ENCODE measurements around the gene SIRT7. TPM values are rescaled to one million over a fixed set of nuclear protein-coding genes. Genes with fewer than 3 reads are reported as not detected.

The SIRT7 gene
- total and polyA plus RNA-seq, 2 donors (not counting 3 experiments of a cell fraction or from before 2014, with no cell fraction given) = 11.6 to 28.8 TPM

DNA sequence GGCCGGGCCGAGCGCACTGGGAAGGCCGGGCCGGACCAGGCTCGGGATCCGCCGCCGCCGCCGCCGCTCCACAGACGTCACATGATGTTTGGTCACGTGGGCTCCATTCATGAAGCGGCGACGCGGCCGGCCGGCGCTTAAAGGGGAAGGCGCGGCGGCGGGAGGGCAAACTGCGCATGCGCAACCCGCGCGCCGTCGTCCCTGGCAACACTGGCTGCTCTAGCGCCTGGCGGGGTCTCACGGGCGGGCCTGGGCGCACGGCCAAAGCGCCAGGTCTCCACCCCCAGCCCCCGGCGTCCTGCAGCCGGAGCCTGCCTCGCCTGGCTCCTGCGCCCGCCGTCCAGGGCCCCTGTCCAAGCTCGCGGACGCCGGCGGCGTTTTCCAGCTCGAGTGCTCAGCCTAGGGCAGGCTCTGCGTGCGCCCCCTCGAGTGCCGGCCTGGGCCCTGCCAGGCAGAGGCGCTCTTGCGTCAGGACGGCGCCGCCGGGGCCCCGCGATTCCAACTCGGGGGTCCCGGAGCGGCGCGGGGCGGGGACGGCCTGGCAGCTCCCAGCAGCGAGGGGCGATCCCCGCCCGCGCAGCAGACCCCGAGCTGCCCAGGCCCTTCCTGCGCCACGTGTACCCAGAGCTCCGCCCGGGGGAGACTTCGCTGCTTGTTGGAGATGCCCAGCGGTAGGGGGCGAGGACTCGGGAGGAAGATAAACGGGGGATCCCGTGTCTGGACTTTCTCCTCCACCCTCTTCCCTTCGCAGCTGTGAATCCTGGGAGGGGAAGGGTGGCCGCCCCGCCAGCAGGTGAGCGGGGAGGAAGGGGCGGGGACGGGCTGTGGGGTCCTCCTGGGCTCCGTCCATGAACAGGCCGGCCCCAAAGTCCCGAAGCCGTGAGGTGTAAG is 9.9 kb upstream of the SIRT7 start, which contains the start of gene MAFG:
Gene MAFG (minus strand): TSS at position 83 of the 891 bp plus-strand sequence. CDS start 4,550 bp downstream, outside the sequence.
- H2AFZ ChIP-seq (ENCODE audit: low read depth, low read length) = peak within 1 kb of the TSS; percentile 66
- dilution Hi-C loops (cut with MboI; ENCODE audit: extremely low pct_ligation_motif_present, low sequenced_read_pairs) = no loop called here
- H4K20me1 ChIP-seq (replicated peaks; ENCODE audit: control insufficient read depth, extremely low read depth, insufficient read depth, low read length) = no peaks in the 10 kb centered on the region
- no peaks in the 10 kb centered on the region for H3K9me3 ChIP-seq (replicated peaks; ENCODE audit: control insufficient read depth, insufficient read depth, low read length)
- ChIA-PET CTCF (interaction anchor here (0.6 to 3.0 kb wide), 12 partner anchors 9 to 308 kb away, joined by 3 to 24 read pairs (median 4); partner anchors contain the start of genes NOTUM, PCYT2 and PYCR1), POLR2A (no interaction called here)
- H3K9me1 ChIP-seq (replicated peaks; ENCODE audit: control insufficient read depth, extremely low read depth, insufficient read depth, low read length) = no peaks in the 10 kb centered on the region
- TF ChIP-seq GATA2 (IDR thresholded peaks at IDR 0.05; ENCODE audit: insufficient read depth, insufficient read length, low read depth, low read length) (no peak), MAX (IDR thresholded peaks at IDR 0.05; ENCODE audit: insufficient read depth, insufficient read length) (peak; percentile 88), POLR2AphosphoS5 (IDR thresholded peaks at IDR 0.05; ENCODE audit: insufficient read depth, low read depth, low read length) (peak; percentile 72), POLR2A (IDR thresholded peaks at IDR 0.05; ENCODE audit: low read depth, low read length) (peak; percentile 57), EZH2 (IDR thresholded peaks at IDR 0.05; ENCODE audit: borderline replicate concordance, low read depth, low read length, severe bottlenecking) (no peak)
- TF ChIP-seq, protein P1, sequence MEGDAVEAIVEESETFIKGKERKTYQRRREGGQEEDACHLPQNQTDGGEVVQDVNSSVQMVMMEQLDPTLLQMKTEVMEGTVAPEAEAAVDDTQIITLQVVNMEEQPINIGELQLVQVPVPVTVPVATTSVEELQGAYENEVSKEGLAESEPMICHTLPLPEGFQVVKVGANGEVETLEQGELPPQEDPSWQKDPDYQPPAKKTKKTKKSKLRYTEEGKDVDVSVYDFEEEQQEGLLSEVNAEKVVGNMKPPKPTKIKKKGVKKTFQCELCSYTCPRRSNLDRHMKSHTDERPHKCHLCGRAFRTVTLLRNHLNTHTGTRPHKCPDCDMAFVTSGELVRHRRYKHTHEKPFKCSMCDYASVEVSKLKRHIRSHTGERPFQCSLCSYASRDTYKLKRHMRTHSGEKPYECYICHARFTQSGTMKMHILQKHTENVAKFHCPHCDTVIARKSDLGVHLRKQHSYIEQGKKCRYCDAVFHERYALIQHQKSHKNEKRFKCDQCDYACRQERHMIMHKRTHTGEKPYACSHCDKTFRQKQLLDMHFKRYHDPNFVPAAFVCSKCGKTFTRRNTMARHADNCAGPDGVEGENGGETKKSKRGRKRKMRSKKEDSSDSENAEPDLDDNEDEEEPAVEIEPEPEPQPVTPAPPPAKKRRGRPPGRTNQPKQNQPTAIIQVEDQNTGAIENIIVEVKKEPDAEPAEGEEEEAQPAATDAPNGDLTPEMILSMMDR (IDR thresholded peaks at IDR 0.05; ENCODE audit: extremely low read depth in 1 of 2, insufficient read depth in 1 of 2, low read depth in 1 of 2, low read length in 2 of 2) = peak; percentile 29 to 47
- FAIRE-seq = peak; percentile 90
- H3K9ac ChIP-seq (replicated peaks; ENCODE audit: extremely low read depth, insufficient read depth, low read length) = peak within 1 kb of the TSS; percentile 94
- H3K4me2 ChIP-seq (ENCODE audit: insufficient read depth, low read length) = peak within 1 kb of the TSS; percentile 79
- DNase-seq (ENCODE audit: low read depth, low spot score) = peak; percentile 97
- H3K79me2 ChIP-seq (ENCODE audit: control insufficient read depth, insufficient read depth, low read length) = peaks cover 41% of the 10 kb centered on the region
- intact Hi-C loops (cut with micrococcal nuclease) = loop anchor here (1.0 to 5.0 kb wide), 5 partner anchors 9 to 95 kb away; partner anchors contain the start of genes CENPX, LRRC45, P4HB and PCYT2
- peaks cover 17% of the 10 kb centered on the region for H3K4me1 ChIP-seq (ENCODE audit: control insufficient read depth, extremely low read depth, insufficient read depth, low read length)
- no peaks in the 10 kb centered on the region for H3K36me3 ChIP-seq (ENCODE audit: control insufficient read depth in 2 of 2, extremely low read depth in 1 of 2, insufficient read depth in 2 of 2, low read length in 2 of 2)
- H3K27ac ChIP-seq (ENCODE audit: insufficient read depth, low read depth, low read length) = peak within 1 kb of the TSS; percentile 77
- no peaks in the 10 kb centered on the region for H3K27me3 ChIP-seq (ENCODE audit: control insufficient read depth in 2 of 2, insufficient read depth in 2 of 2, low read length in 2 of 2)
- peak within 1 kb of the TSS; percentile 17 to 64 (median 49) for H3K4me3 ChIP-seq (replicated peaks in 1 of 3; ENCODE audit: insufficient read depth in 1 of 3, low read depth in 1 of 3, low read length in 3 of 3)
- BruUV-seq (replicated peaks) = no TSS peak
